NAMALWA (cell line): ENCODE measurements around the gene KAT5.
A peak's percentile ranks its signal among the peaks of the same experiment; 100 is the strongest.
"Not testable (repeated sequence)": the region's sequence is repeated elsewhere in the genome, so short reads cannot be mapped to it uniquely, and the experiment has no call there.

Experiments used
- DNase-seq: peaks from one replicate; pipeline ENCODE4 v3.0.0-alpha.2; 2015; ENCODE audit warnings: low spot score

KAT5 gene

GRCh38 chr11:65709661-65710060, 2.4 kb upstream of the KAT5 start:
- DNase-seq: no peak

GRCh38 chr11:65710421-65710820, 1.6 kb upstream of the KAT5 start:
- no peak for DNase-seq

- DNase-seq: no peak
These were observed 603 bp downstream of the KAT5 start for GRCh38 chr11:65712633-65713076.

GRCh38 chr11:65713212-65713969, 1.3 kb downstream of the KAT5 start:
- DNase-seq: no peak

GRCh38 chr11:65714433-65714832, 2.4 kb downstream of the KAT5 start:
- DNase-seq: no peak

GRCh38 chr11:65716302-65716701, 4.2 kb downstream of the KAT5 start:
- no peak for DNase-seq

GRCh38 chr11:65716774-65717405, 4.8 kb downstream of the KAT5 start:
- DNase-seq: no peak

- DNase-seq: no peak
These were observed 5.9 kb downstream of the KAT5 start for GRCh38 chr11:65717906-65718305.

- no peak for DNase-seq
These were observed 6.5 kb downstream of the KAT5 start for GRCh38 chr11:65718531-65718930.

GRCh38 chr11:65718964-65719492, 7.0 kb downstream of the KAT5 start:
- DNase-seq: no peak

- DNase-seq: peak; percentile 53
These were observed 7.8 kb downstream of the KAT5 start for GRCh38 chr11:65719871-65720210.

GRCh38 chr11:65720211-65720934, 8.3 kb downstream of the KAT5 start, which contains the start of gene RNASEH2C:
RNASEH2C (minus strand) TSS chr11:65720798; CDS start chr11:65720758, 40 bp downstream.
- peak; percentile 89 for DNase-seq

- no peak for DNase-seq
These were observed 10.2 kb downstream of the KAT5 start for GRCh38 chr11:65722261-65722660.

GRCh38 chr11:65726660-65727059, 14.6 kb downstream of the KAT5 start:
- DNase-seq: no peak

GRCh38 chr11:65727865-65728264, 15.8 kb downstream of the KAT5 start:
- no peak for DNase-seq

GRCh38 chr11:65730461-65730860, 18.4 kb downstream of the KAT5 start:
- DNase-seq: no peak

GRCh38 chr11:65735111-65735510, 23.1 kb downstream of the KAT5 start:
- DNase-seq: not testable (repeated sequence)

- DNase-seq: no peak
These were observed 24.8 kb downstream of the KAT5 start for GRCh38 chr11:65736810-65737209.

- DNase-seq: no peak
These were observed 27.0 kb downstream of the KAT5 start for GRCh38 chr11:65739022-65739421.

- DNase-seq: no peak
These were observed 29.1 kb downstream of the KAT5 start for GRCh38 chr11:65741185-65741584.

GRCh38 chr11:65742353-65742752, 30.3 kb downstream of the KAT5 start:
- no peak for DNase-seq

GRCh38 chr11:65743681-65744025, 31.6 kb downstream of the KAT5 start:
- no peak for DNase-seq
